ENCODE measurements around the gene ARHGEF39.

- no peak for TF ChIP-seq CTCF (IDR thresholded peaks at IDR 0.05)
- no peak for TF ChIP-seq ZFX (IDR thresholded peaks at IDR 0.05; ENCODE audit: borderline replicate concordance)
These were observed 42.0 kb upstream of the ARHGEF39 start for GRCh38 chr9:35706951-35707350.

All from 22Rv1 (cell line).